ENCODE data around the gene PSMC3.

DNA sequence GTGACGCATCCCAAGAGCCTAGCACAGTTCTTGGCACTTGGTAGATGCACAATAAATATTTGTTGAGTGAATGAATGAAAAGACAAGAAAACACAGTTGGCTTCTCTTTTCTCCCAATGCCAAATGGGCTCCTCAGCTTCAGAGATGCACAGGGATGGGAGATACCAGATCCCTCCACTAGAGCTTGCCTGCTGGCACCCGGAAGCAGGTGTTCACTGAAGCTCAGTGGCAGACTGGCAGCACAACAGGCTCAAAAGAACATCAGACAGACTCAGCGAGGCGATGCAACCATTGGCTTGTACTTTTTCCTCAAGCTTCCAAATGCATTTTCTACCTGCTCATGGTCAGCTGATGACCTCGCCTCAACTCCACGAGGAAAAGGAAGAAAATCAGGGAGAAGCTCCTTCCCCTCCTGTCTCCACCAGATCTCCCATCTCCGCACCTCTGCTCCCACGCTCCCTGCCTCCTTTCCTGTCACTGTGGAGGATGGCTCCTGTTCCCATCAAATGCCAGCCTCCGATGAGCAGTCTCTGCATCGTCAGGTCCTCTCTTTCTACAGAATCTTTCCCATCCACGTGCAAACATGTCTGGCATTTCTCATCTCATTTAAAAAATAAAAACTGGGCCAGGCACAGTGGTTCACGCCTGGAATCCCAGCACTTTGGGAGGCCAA, 16.9 kb upstream of the PSMC3 start:
- TF ChIP-seq, protein P1, sequence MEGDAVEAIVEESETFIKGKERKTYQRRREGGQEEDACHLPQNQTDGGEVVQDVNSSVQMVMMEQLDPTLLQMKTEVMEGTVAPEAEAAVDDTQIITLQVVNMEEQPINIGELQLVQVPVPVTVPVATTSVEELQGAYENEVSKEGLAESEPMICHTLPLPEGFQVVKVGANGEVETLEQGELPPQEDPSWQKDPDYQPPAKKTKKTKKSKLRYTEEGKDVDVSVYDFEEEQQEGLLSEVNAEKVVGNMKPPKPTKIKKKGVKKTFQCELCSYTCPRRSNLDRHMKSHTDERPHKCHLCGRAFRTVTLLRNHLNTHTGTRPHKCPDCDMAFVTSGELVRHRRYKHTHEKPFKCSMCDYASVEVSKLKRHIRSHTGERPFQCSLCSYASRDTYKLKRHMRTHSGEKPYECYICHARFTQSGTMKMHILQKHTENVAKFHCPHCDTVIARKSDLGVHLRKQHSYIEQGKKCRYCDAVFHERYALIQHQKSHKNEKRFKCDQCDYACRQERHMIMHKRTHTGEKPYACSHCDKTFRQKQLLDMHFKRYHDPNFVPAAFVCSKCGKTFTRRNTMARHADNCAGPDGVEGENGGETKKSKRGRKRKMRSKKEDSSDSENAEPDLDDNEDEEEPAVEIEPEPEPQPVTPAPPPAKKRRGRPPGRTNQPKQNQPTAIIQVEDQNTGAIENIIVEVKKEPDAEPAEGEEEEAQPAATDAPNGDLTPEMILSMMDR (IDR thresholded peaks at IDR 0.05), result no peak
- no peak for TF ChIP-seq POLR2A (IDR thresholded peaks at IDR 0.05)
- TF ChIP-seq POLR2AphosphoS5 (IDR thresholded peaks at IDR 0.05), result no peak
